GM12878 (cell line): ENCODE results near the gene EVPLL. TPM values are rescaled to one million over a fixed set of nuclear protein-coding genes. Genes with fewer than 3 reads are reported as not detected.

Source experiments
- ATAC-seq: fragments of 200-7000 bp; cut with Tn5 transposase; 3 replicates; pipeline ENCODE4 v1.9.1; 2020; ENCODE audit warnings: mild to moderate bottlenecking, moderate library complexity
- BruUV-seq: library from RNA; stranded (reverse); fragments of 400-500 nt; replicated peaks from 2 replicates; lab custom pipeline; 2021; lab: Mats Ljungman, UMichigan
- CTCF ChIA-PET: fragments of 300-600 bp; sonication (Branson Sonifier 250); formaldehyde crosslinking; extraction: SDS; loops from one replicate; lab custom pipeline; 2021; ENCODE audit warnings: inconsistent platforms; lab: Yijun Ruan, JAX
- POLR2A ChIA-PET: fragments of 350-600 bp; formaldehyde crosslinking; extraction: SDS; loops from one replicate; lab custom pipeline; 2021; ENCODE audit warnings: inconsistent platforms; lab: Charles Lee
- RAD21 ChIA-PET: fragments of 300-600 bp; sonication (Branson Sonifier 250); formaldehyde crosslinking; loops from one replicate; lab custom pipeline; 2023; ENCODE audit warnings: antibody characterized with exemption; ENCODE audit not compliant: unreplicated experiment; lab: Charles Lee
- SMC1A ChIA-PET: fragments of 300-600 bp; sonication (Branson Sonifier 250); formaldehyde crosslinking; loops from one replicate; lab custom pipeline; 2023; ENCODE audit not compliant: unreplicated experiment, uncharacterized antibody; lab: Charles Lee
- DNase-seq: peaks from one replicate; pipeline ENCODE4 v3.0.0-alpha.2; 2011; ENCODE audit warnings: low read depth, low spot score
- FAIRE-seq: peaks from 3 replicates; lab custom pipeline; 2011; peaks lifted over from hg19 to GRCh38; lab: Jason Lieb, UNC
- H2AFZ ChIP-seq: 2 replicates; pipeline ENCODE4 v1.6.0; 2011; ENCODE audit warnings: low read depth, low read length, control low read depth; ENCODE audit not compliant: control insufficient read depth
- H3K27ac ChIP-seq: 2 replicates; pipeline ENCODE4 v1.5.1; 2011; ENCODE audit warnings: control low read depth; ENCODE audit not compliant: control insufficient read depth, insufficient read depth
- H3K27me3 ChIP-seq, 2 experiments: replicated peaks in 1 of 2; 2 replicates each; pipeline versions ENCODE4 v1.6.0 to v1.6.1; 2011; ENCODE audit warnings: low read length in 1 of 2; ENCODE audit not compliant: control insufficient read depth in 2 of 2, insufficient read depth in 2 of 2
- H3K36me3 ChIP-seq, 2 experiments: 2 replicates each; pipeline ENCODE4 v1.5.1; 2011; ENCODE audit warnings: low read length in 1 of 2; ENCODE audit not compliant: control insufficient read depth in 2 of 2, insufficient read depth in 2 of 2
- H3K4me1 ChIP-seq: 2 replicates; pipeline ENCODE4 v1.6.1; 2011; ENCODE audit warnings: mild to moderate bottlenecking, low read length, moderate library complexity, mixed read lengths; ENCODE audit not compliant: control insufficient read depth, insufficient read depth
- H3K4me2 ChIP-seq: 2 replicates; pipeline ENCODE4 v1.6.0; 2011; ENCODE audit warnings: control low read depth; ENCODE audit not compliant: control insufficient read depth, insufficient read depth
- H3K4me3 ChIP-seq: fragments of 200-600 bp; sonication (generic); 2 replicates; pipeline ENCODE4 v1.5.1; 2016
- H3K79me2 ChIP-seq: 2 replicates; pipeline ENCODE4 v1.6.0; 2011; ENCODE audit warnings: low read length; ENCODE audit not compliant: control insufficient read depth, insufficient read depth
- H3K9ac ChIP-seq: 2 replicates; pipeline ENCODE4 v1.8.0; 2011; ENCODE audit warnings: low read length, control low read depth, mixed read lengths; ENCODE audit not compliant: control insufficient read depth, insufficient read depth
- H3K9me3 ChIP-seq: replicated peaks from 3 replicates; pipeline ENCODE4 v1.5.1; 2011; ENCODE audit warnings: mild to moderate bottlenecking, low read length; ENCODE audit not compliant: control insufficient read depth, insufficient read depth
- H4K20me1 ChIP-seq: 2 replicates; pipeline ENCODE4 v1.6.0; 2011; ENCODE audit not compliant: control insufficient read depth, insufficient read depth
- CBX5 ChIP-seq: sonication (generic); IDR thresholded peaks from 2 replicates; pipeline ENCODE4 v1.6.1; 2016; ENCODE audit warnings: low read depth, moderate library complexity, mild to moderate bottlenecking, inconsistent platforms
- NR2C1 ChIP-seq: fragments of 450-650 bp; IDR thresholded peaks from 2 replicates; pipeline ENCODE4 v1.6.1; 2017; ENCODE audit warnings: antibody characterized with exemption, mild to moderate bottlenecking, moderate library complexity
- NR2C2 ChIP-seq: IDR thresholded peaks from 2 replicates; pipeline ENCODE4 v1.6.1; 2011; ENCODE audit warnings: borderline replicate concordance, low read depth; ENCODE audit not compliant: control insufficient read depth, insufficient read length
- PAX8 ChIP-seq: fragments of 450-650 bp; IDR thresholded peaks from 2 replicates; pipeline ENCODE4 v1.6.1; 2017; ENCODE audit warnings: mild to moderate bottlenecking, moderate library complexity
- POLR2AphosphoS5 ChIP-seq: IDR thresholded peaks from 2 replicates; pipeline ENCODE4 v1.6.1; 2011; ENCODE audit warnings: mild to moderate bottlenecking, low read length, inconsistent platforms
- TCF7 ChIP-seq: IDR thresholded peaks from 2 replicates; pipeline ENCODE4 v1.6.1; 2014; ENCODE audit warnings: antibody characterized with exemption, borderline replicate concordance
- ZBTB40 ChIP-seq: fragments of 450-650 bp; IDR thresholded peaks from 2 replicates; pipeline ENCODE4 v1.6.1; 2016; ENCODE audit warnings: mild to moderate bottlenecking, moderate library complexity, borderline replicate concordance
- WGBS: methylation state at CpG from one replicate; pipeline ENCODE4 v1.1.6; 2016; ENCODE audit warnings: low lambda C conversion rate; ENCODE audit not compliant: insufficient replicate concordance, insufficient coverage; ENCODE audit errors: missing lambda C conversion rate; 5-methylcytosine and 5-hydroxymethylcytosine counted together
- in situ Hi-C: fragments of 300-500 bp; cut with MboI; formaldehyde crosslinking; loops from 9 replicates; pipeline ENCODE4 v1.14.3; 2018; ENCODE audit warnings: mixed read lengths
- intact Hi-C: fragments of 100-400 bp; cut with micrococcal nuclease; formaldehyde crosslinking; loops from one replicate; pipeline ENCODE4 v1.14.2; 2022; ENCODE audit not compliant: unreplicated experiment
- polyA plus RNA-seq, 11 experiments: library from polyadenylated mRNA; depleted of rRNA in 4 of 11; unstranded in 6 of 11; stranded (reverse) in 5 of 11; fragments of >200 nt; fragmentation: Nextera tagmentation in 4 of 11; fragmentation: Illumina TruSeq in 1 of 11; extraction: Ambion mirVana in 4 of 11; extraction: Trizol in 1 of 11; gene quantifications; 1 replicate in 1 of 11; 2 replicates in 10 of 11; pipeline versions ENCODE4 v1.2.1 to v1.2.3, GENCODE V29; 2011 to 2016; ENCODE audit warnings: inconsistent platforms in 2 of 11, missing spikeins in 2 of 11, low read depth in 1 of 11
- total RNA-seq, 4 experiments: library from RNA; depleted of rRNA in 3 of 4; stranded (reverse); fragments of >200 nt in 3 of 4; fragmentation: Illumina TruSeq in 1 of 4; extraction: Trizol in 1 of 4; gene quantifications; 2 replicates each; pipeline versions ENCODE4 v1.2.1 to v1.2.3, GENCODE V29; 2013 to 2021
- TF ChIP-seq, protein P1 (sequence below): IDR thresholded peaks from 2 replicates; pipeline ENCODE4 v1.6.1; 2011; ENCODE audit warnings: borderline replicate concordance, low read depth, mild to moderate bottlenecking, moderate library complexity, low read length; ENCODE audit not compliant: insufficient read depth, poor library complexity, severe bottlenecking
- TF ChIP-seq, protein P2 (sequence below): fragments of 450-650 bp; IDR thresholded peaks from 2 replicates; pipeline ENCODE4 v1.6.1; 2017; ENCODE audit warnings: mild to moderate bottlenecking, low read depth, inconsistent platforms; ENCODE audit not compliant: poor library complexity, severe bottlenecking

Gene EVPLL
- total and polyA plus RNA-seq, 10 of the 15 experiments (the other 5 are each of a cell fraction or from before 2014, with no cell fraction given), result not detected

- Histone ChIP-seq H3K79me2 (no peaks in the 10 kb centered on the region), H4K20me1 (no peaks in the 10 kb centered on the region), H3K4me1 (peaks cover 3% of the 10 kb centered on the region), H3K4me2 (no peak overlapping the region), H3K36me3 (peaks cover 5 to 13% of the 10 kb centered on the region in 2 experiments), H3K9me3 (no peaks in the 10 kb centered on the region), H3K4me3 (no peak overlapping the region), H3K27me3 (no peaks in the 10 kb centered on the region), H2AFZ (no peak overlapping the region), H3K9ac (no peak overlapping the region), H3K27ac (no peak overlapping the region)
- ChIA-PET SMC1A (interaction anchor here (0.9 kb wide), 1 partner anchor 19 kb away, joined by 3 read pairs; no protein-coding TSS in a partner anchor), CTCF (no interaction called here), POLR2A (no interaction called here), RAD21 (no interaction called here)
- 98% methylated on average over 13 of the region's 13 CpGs for WGBS
- no TSS peak for BruUV-seq
- DNase-seq (no peak), FAIRE-seq (no peak), ATAC-seq (no peak)
- in situ Hi-C loops, result no loop called here
- TF ChIP-seq NR2C1 (no peak), CBX5 (no peak), POLR2AphosphoS5 (no peak), NR2C2 (no peak), PAX8 (no peak)
- TF ChIP-seq, protein P1, sequence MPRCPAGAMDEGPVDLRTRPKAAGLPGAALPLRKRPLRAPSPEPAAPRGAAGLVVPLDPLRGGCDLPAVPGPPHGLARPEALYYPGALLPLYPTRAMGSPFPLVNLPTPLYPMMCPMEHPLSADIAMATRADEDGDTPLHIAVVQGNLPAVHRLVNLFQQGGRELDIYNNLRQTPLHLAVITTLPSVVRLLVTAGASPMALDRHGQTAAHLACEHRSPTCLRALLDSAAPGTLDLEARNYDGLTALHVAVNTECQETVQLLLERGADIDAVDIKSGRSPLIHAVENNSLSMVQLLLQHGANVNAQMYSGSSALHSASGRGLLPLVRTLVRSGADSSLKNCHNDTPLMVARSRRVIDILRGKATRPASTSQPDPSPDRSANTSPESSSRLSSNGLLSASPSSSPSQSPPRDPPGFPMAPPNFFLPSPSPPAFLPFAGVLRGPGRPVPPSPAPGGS, result no peak
- intact Hi-C loops, result no loop called here
These were observed 37.6 kb upstream of the EVPLL start for GRCh38 chr17:18339933-18340332.

- Histone ChIP-seq H3K27me3 (no peaks in the 10 kb centered on the region), H3K79me2 (no peaks in the 10 kb centered on the region), H3K27ac (no peak overlapping the region), H2AFZ (no peak overlapping the region), H3K9ac (no peak overlapping the region), H3K36me3 (peaks cover 10 to 21% of the 10 kb centered on the region in 2 experiments), H4K20me1 (no peaks in the 10 kb centered on the region), H3K4me1 (peaks cover 3% of the 10 kb centered on the region), H3K9me3 (no peaks in the 10 kb centered on the region), H3K4me3 (no peak overlapping the region), H3K4me2 (no peak overlapping the region)
- BruUV-seq, result no TSS peak
- DNase-seq (no peak), FAIRE-seq (peak; percentile 52), ATAC-seq (peak; percentile 68)
- intact Hi-C loops (no loop called here), in situ Hi-C loops (no loop called here)
- ChIA-PET CTCF (no interaction called here), SMC1A (no interaction called here), RAD21 (interaction anchor here (0.7 kb wide), 1 partner anchor 522 kb away, joined by 3 read pairs; no protein-coding TSS in a partner anchor), POLR2A (no interaction called here)
- 44% methylated on average over 5 of the region's 5 CpGs for WGBS
- TF ChIP-seq, protein P2, sequence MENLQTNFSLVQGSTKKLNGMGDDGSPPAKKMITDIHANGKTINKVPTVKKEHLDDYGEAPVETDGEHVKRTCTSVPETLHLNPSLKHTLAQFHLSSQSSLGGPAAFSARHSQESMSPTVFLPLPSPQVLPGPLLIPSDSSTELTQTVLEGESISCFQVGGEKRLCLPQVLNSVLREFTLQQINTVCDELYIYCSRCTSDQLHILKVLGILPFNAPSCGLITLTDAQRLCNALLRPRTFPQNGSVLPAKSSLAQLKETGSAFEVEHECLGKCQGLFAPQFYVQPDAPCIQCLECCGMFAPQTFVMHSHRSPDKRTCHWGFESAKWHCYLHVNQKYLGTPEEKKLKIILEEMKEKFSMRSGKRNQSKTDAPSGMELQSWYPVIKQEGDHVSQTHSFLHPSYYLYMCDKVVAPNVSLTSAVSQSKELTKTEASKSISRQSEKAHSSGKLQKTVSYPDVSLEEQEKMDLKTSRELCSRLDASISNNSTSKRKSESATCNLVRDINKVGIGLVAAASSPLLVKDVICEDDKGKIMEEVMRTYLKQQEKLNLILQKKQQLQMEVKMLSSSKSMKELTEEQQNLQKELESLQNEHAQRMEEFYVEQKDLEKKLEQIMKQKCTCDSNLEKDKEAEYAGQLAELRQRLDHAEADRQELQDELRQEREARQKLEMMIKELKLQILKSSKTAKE, result no peak
- TF ChIP-seq ZBTB40 (no peak), TCF7 (no peak)
These were observed 33.6 kb upstream of the EVPLL start for GRCh38 chr17:18344021-18344420.
